Liver (tissue), 3 donors: ENCODE data around the gene MYBPH.

Source experiments
- ATF3 ChIP-seq: IDR thresholded peaks from 2 replicates; pipeline ENCODE4 v1.6.1; 2016; ENCODE audit warnings: antibody characterized with exemption
- CTCF ChIP-seq: fragments of 150-350 bp; IDR thresholded peaks from 2 replicates; pipeline ENCODE4 v1.5.1; 2017; ENCODE audit warnings: improper control_type of control experiment, low read depth, low read length; ENCODE audit not compliant: missing input control
- EGR1 ChIP-seq, 2 donors: IDR thresholded peaks; 2 replicates each; pipeline ENCODE4 v1.6.1; 2016 to 2018; ENCODE audit warnings: antibody characterized with exemption in 2 of 2, low read depth in 2 of 2
- FOXA1 ChIP-seq: IDR thresholded peaks from 2 replicates; pipeline ENCODE4 v1.6.1; 2016; ENCODE audit warnings: antibody characterized with exemption
- HNF4A ChIP-seq, 2 donors: conservative IDR thresholded peaks; 2 replicates each; pipeline ENCODE4 v1.6.1; 2016; ENCODE audit warnings: antibody characterized with exemption in 2 of 2, mild to moderate bottlenecking in 2 of 2
- HNF4G ChIP-seq: IDR thresholded peaks from 2 replicates; pipeline ENCODE4 v1.6.1; 2016; ENCODE audit warnings: antibody characterized with exemption
- JUND ChIP-seq, 2 donors: IDR thresholded peaks; 2 replicates each; pipeline ENCODE4 v1.6.1; 2016; ENCODE audit warnings: antibody characterized with exemption in 2 of 2
- MAX ChIP-seq: IDR thresholded peaks from 2 replicates; pipeline ENCODE4 v1.6.1; 2016; ENCODE audit warnings: antibody characterized with exemption
- RAD21 ChIP-seq, 2 donors: IDR thresholded peaks; 2 replicates each; pipeline ENCODE4 v1.6.1; 2016; ENCODE audit warnings: antibody characterized with exemption in 2 of 2, mild to moderate bottlenecking in 2 of 2
- REST ChIP-seq: IDR thresholded peaks from 2 replicates; pipeline ENCODE4 v1.6.1; 2016; ENCODE audit warnings: antibody characterized with exemption, mild to moderate bottlenecking
- SP1 ChIP-seq: IDR thresholded peaks from 2 replicates; pipeline ENCODE4 v1.6.1; 2018; ENCODE audit warnings: antibody characterized with exemption, mild to moderate bottlenecking
- TAF1 ChIP-seq: conservative IDR thresholded peaks from 2 replicates; pipeline ENCODE4 v1.6.1; 2016; ENCODE audit warnings: antibody characterized with exemption, mild to moderate bottlenecking
- YY1 ChIP-seq: IDR thresholded peaks from 2 replicates; pipeline ENCODE4 v1.6.1; 2016; ENCODE audit warnings: antibody characterized with exemption, mild to moderate bottlenecking
- donor health status: healthy.
- donor health status: healthy.

- TF ChIP-seq CTCF, result no peak
- TF ChIP-seq MAX, result no peak
- TF ChIP-seq HNF4G, result no peak
- TF ChIP-seq JUND (IDR thresholded peaks at IDR 0.05), result no peak
- TF ChIP-seq HNF4A (conservative IDR thresholded peaks at IDR 0.05), result no peak
- TF ChIP-seq FOXA1, result no peak
- TF ChIP-seq REST, result no peak
- no peak for TF ChIP-seq YY1
- TF ChIP-seq ATF3, result no peak
- TF ChIP-seq RAD21 (IDR thresholded peaks at IDR 0.05), result no peak
- TF ChIP-seq TAF1, result no peak
- TF ChIP-seq SP1, result no peak
- no peak for TF ChIP-seq EGR1 (IDR thresholded peaks at IDR 0.05; ENCODE audit: low read depth in 2 of 2)
Observed at GRCh38 chr1:203121186-203122015, 54.2 kb downstream of the MYBPH start.
